ENCODE measurements around the gene IDI1. TPM values are rescaled to one million over a fixed set of nuclear protein-coding genes. Genes with fewer than 3 reads are reported as not detected.

IDI1 gene
- total RNA-seq, 1 experiment from 2014 or later, result 47.2 TPM

GRCh38 chr10:1096287-1096889 lies 47.5 kb upstream of the IDI1 start (continued):
- TF ChIP-seq ZNF281 (CRISPR knock-in tag; IDR thresholded peaks at IDR 0.05), result no peak
- TF ChIP-seq AR (CRISPR knock-in tag; IDR thresholded peaks at IDR 0.05), result no peak
- TF ChIP-seq TP53 (CRISPR knock-in tag; IDR thresholded peaks at IDR 0.05), result no peak
- TF ChIP-seq MLX (CRISPR knock-in tag; IDR thresholded peaks at IDR 0.05), result no peak
- TF ChIP-seq EMX1 (CRISPR knock-in tag; IDR thresholded peaks at IDR 0.05), result no peak
- TF ChIP-seq GABPB1 (CRISPR knock-in tag; IDR thresholded peaks at IDR 0.05), result no peak
- TF ChIP-seq ZNF138 (CRISPR knock-in tag; conservative IDR thresholded peaks at IDR 0.05), result no peak

DNA sequence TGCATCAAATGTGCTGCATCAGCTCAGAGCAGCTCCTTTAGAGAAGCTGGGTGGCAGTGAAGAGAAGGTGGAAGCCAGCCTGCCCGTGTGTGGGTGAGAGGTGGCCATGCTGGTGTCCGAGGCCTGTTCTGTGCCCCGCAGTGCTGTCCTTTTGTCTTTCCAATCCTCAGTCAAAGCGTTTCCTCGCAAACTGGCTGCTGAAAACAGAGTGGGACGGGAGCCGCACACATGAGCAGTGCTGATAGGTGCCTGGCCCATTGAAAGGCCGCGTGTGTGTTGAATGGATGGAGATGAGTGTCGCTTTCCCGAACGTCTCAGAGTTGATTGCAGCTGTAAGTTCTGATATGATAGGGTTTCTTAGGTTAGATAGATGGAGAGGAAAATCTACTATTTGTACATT lies 46.6 kb upstream of the IDI1 start:
- DNase-seq (ENCODE audit: low spot score) (no peak), ATAC-seq (no peak)
- TF ChIP-seq, protein P1, sequence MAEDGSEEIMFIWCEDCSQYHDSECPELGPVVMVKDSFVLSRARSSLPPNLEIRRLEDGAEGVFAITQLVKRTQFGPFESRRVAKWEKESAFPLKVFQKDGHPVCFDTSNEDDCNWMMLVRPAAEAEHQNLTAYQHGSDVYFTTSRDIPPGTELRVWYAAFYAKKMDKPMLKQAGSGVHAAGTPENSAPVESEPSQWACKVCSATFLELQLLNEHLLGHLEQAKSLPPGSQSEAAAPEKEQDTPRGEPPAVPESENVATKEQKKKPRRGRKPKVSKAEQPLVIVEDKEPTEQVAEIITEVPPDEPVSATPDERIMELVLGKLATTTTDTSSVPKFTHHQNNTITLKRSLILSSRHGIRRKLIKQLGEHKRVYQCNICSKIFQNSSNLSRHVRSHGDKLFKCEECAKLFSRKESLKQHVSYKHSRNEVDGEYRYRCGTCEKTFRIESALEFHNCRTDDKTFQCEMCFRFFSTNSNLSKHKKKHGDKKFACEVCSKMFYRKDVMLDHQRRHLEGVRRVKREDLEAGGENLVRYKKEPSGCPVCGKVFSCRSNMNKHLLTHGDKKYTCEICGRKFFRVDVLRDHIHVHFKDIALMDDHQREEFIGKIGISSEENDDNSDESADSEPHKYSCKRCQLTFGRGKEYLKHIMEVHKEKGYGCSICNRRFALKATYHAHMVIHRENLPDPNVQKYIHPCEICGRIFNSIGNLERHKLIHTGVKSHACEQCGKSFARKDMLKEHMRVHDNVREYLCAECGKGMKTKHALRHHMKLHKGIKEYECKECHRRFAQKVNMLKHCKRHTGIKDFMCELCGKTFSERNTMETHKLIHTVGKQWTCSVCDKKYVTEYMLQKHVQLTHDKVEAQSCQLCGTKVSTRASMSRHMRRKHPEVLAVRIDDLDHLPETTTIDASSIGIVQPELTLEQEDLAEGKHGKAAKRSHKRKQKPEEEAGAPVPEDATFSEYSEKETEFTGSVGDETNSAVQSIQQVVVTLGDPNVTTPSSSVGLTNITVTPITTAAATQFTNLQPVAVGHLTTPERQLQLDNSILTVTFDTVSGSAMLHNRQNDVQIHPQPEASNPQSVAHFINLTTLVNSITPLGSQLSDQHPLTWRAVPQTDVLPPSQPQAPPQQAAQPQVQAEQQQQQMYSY (CRISPR knock-in tag; IDR thresholded peaks at IDR 0.05), result no peak
- TF ChIP-seq, protein P2, sequence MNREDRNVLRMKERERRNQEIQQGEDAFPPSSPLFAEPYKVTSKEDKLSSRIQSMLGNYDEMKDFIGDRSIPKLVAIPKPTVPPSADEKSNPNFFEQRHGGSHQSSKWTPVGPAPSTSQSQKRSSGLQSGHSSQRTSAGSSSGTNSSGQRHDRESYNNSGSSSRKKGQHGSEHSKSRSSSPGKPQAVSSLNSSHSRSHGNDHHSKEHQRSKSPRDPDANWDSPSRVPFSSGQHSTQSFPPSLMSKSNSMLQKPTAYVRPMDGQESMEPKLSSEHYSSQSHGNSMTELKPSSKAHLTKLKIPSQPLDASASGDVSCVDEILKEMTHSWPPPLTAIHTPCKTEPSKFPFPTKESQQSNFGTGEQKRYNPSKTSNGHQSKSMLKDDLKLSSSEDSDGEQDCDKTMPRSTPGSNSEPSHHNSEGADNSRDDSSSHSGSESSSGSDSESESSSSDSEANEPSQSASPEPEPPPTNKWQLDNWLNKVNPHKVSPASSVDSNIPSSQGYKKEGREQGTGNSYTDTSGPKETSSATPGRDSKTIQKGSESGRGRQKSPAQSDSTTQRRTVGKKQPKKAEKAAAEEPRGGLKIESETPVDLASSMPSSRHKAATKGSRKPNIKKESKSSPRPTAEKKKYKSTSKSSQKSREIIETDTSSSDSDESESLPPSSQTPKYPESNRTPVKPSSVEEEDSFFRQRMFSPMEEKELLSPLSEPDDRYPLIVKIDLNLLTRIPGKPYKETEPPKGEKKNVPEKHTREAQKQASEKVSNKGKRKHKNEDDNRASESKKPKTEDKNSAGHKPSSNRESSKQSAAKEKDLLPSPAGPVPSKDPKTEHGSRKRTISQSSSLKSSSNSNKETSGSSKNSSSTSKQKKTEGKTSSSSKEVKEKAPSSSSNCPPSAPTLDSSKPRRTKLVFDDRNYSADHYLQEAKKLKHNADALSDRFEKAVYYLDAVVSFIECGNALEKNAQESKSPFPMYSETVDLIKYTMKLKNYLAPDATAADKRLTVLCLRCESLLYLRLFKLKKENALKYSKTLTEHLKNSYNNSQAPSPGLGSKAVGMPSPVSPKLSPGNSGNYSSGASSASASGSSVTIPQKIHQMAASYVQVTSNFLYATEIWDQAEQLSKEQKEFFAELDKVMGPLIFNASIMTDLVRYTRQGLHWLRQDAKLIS (CRISPR knock-in tag; IDR thresholded peaks at IDR 0.05; ENCODE audit: borderline replicate concordance), result no peak
- TF ChIP-seq GABPB1 (CRISPR knock-in tag; IDR thresholded peaks at IDR 0.05), result no peak
- TF ChIP-seq, protein P3, sequence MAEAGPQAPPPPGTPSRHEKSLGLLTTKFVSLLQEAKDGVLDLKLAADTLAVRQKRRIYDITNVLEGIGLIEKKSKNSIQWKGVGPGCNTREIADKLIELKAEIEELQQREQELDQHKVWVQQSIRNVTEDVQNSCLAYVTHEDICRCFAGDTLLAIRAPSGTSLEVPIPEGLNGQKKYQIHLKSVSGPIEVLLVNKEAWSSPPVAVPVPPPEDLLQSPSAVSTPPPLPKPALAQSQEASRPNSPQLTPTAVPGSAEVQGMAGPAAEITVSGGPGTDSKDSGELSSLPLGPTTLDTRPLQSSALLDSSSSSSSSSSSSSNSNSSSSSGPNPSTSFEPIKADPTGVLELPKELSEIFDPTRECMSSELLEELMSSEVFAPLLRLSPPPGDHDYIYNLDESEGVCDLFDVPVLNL (CRISPR knock-in tag; IDR thresholded peaks at IDR 0.05; ENCODE audit: borderline replicate concordance, low read depth), result no peak
- no peak for TF ChIP-seq JAZF1 (CRISPR knock-in tag; IDR thresholded peaks at IDR 0.05)
- TF ChIP-seq NR2C2 (CRISPR knock-in tag; IDR thresholded peaks at IDR 0.05), result no peak
- no peak for TF ChIP-seq E2F5 (CRISPR knock-in tag; IDR thresholded peaks at IDR 0.05)
- no peak for TF ChIP-seq MAX (CRISPR knock-in tag; IDR thresholded peaks at IDR 0.05)
- TF ChIP-seq SP1 (CRISPR knock-in tag; conservative IDR thresholded peaks at IDR 0.05), result no peak
- no peak for TF ChIP-seq NFATC4 (CRISPR knock-in tag; IDR thresholded peaks at IDR 0.05)
- TF ChIP-seq MXD4 (CRISPR knock-in tag; IDR thresholded peaks at IDR 0.05; ENCODE audit: borderline replicate concordance), result no peak
- H3K27me3 Mint-ChIP-seq (ENCODE audit: low read depth), result no peaks in the 10 kb centered on the region
- ChIA-PET POLR2A (no interaction called here), CTCF (no interaction called here)
- no peaks in the 10 kb centered on the region for H3K4me1 Mint-ChIP-seq
- no peaks in the 10 kb centered on the region for H3K9me3 Mint-ChIP-seq
- H3K27ac Mint-ChIP-seq, result no peak overlapping the region
- peaks cover 16% of the 10 kb centered on the region for H3K36me3 Mint-ChIP-seq
- no peak overlapping the region for H3K4me3 Mint-ChIP-seq
